PC-3 (cell line): Measurements from ENCODE around the gene UPF1. TPM values are rescaled to one million over a fixed set of nuclear protein-coding genes. Genes with fewer than 3 reads are reported as not detected.

ENCODE experiments used
- ATAC-seq: fragments of 200-7000 bp; cut with Tn5 transposase; 2 replicates; pipeline ENCODE4 v1.9.1; 2020; ENCODE audit warnings: mild to moderate bottlenecking, moderate library complexity
- BruUV-seq: library from RNA; stranded (reverse); fragments of 400-500 nt; replicated peaks from 2 replicates; lab custom pipeline; 2021; lab: Mats Ljungman, UMichigan
- CTCF ChIA-PET: fragments of 300-600 bp; sonication (Branson Sonifier 250); formaldehyde crosslinking; loops from one replicate; lab custom pipeline; 2022; ENCODE audit warnings: antibody characterized with exemption; lab: Charles Lee
- POLR2A ChIA-PET: fragments of 300-600 bp; sonication (Branson Sonifier 250); formaldehyde crosslinking; loops from one replicate; lab custom pipeline; 2022; ENCODE audit warnings: antibody characterized with exemption; ENCODE audit not compliant: unreplicated experiment; lab: Charles Lee
- DNase-seq: peaks from one replicate; pipeline ENCODE4 v3.0.0-alpha.2; 2015
- H2AFZ ChIP-seq: fragments of 300-600 bp; sonication (generic); 2 replicates; pipeline ENCODE4 v1.6.0; 2016; ENCODE audit warnings: antibody characterized with exemption, low read length
- H3F3A ChIP-seq: fragments of 300-600 bp; sonication (generic); one replicate; pipeline ENCODE4 v1.6.0; 2017; ENCODE audit warnings: antibody characterized with exemption, low read length, control low read depth, mild to moderate bottlenecking; ENCODE audit not compliant: unreplicated experiment
- H3K27ac ChIP-seq: fragments of 300-600 bp; sonication (generic); 2 replicates; pipeline ENCODE4 v1.5.1; 2016; ENCODE audit warnings: mild to moderate bottlenecking, low read length
- H3K27me3 ChIP-seq: fragments of 300-600 bp; sonication (generic); 2 replicates; pipeline ENCODE4 v1.6.1; 2016; ENCODE audit warnings: low read length, mixed read lengths
- H3K36me3 ChIP-seq: fragments of 300-600 bp; sonication (generic); 2 replicates; pipeline ENCODE4 v1.6.1; 2016; ENCODE audit warnings: low read depth, mixed run types, low read length, mixed read lengths
- H3K4me1 ChIP-seq: fragments of 300-600 bp; sonication (generic); 2 replicates; pipeline ENCODE4 v1.5.1; 2016; ENCODE audit warnings: low read length; ENCODE audit not compliant: insufficient read depth
- H3K4me2 ChIP-seq: fragments of 300-600 bp; sonication (generic); 2 replicates; pipeline ENCODE4 v1.6.0; 2016; ENCODE audit warnings: low read length
- H3K4me3 ChIP-seq: fragments of 300-600 bp; sonication (generic); 2 replicates; pipeline ENCODE4 v1.5.1; 2016; ENCODE audit warnings: mild to moderate bottlenecking, low read length, mixed read lengths
- H3K79me2 ChIP-seq: fragments of 300-600 bp; sonication (generic); 2 replicates; pipeline ENCODE4 v1.6.1; 2017; ENCODE audit warnings: low read length, mixed read lengths
- H3K9ac ChIP-seq: fragments of 300-600 bp; sonication (generic); 2 replicates; pipeline ENCODE4 v1.6.0; 2016; ENCODE audit warnings: mild to moderate bottlenecking, low read length
- H3K9me2 ChIP-seq: fragments of 300-600 bp; sonication (generic); replicated peaks from 2 replicates; pipeline ENCODE4 v1.6.1; 2016; ENCODE audit warnings: mixed run types, low read length, mixed read lengths
- H3K9me3 ChIP-seq: fragments of 300-600 bp; sonication (generic); 2 replicates; pipeline ENCODE4 v1.6.1; 2016; ENCODE audit warnings: low read length, mixed read lengths
- H4K20me1 ChIP-seq: fragments of 300-600 bp; sonication (generic); 2 replicates; pipeline ENCODE4 v1.6.1; 2016; ENCODE audit warnings: low read length, mixed read lengths
- CTCF ChIP-seq: fragments of 300-600 bp; sonication (generic); conservative IDR thresholded peaks from 2 replicates; pipeline ENCODE4 v1.5.1; 2017; ENCODE audit warnings: antibody characterized with exemption, low read depth, mild to moderate bottlenecking, low read length
- EZH2 ChIP-seq: fragments of 300-600 bp; sonication (generic); IDR thresholded peaks from one replicate; pipeline ENCODE4 v1.6.1; 2017; ENCODE audit warnings: antibody characterized with exemption, mild to moderate bottlenecking, low read length; ENCODE audit not compliant: unreplicated experiment
- EZH2phosphoT487 ChIP-seq: fragments of 300-600 bp; sonication (generic); IDR thresholded peaks from 2 replicates; pipeline ENCODE4 v1.6.1; 2018; ENCODE audit warnings: mild to moderate bottlenecking, antibody characterized with exemption, low read length, borderline replicate concordance
- intact Hi-C: fragments of 100-400 bp; cut with micrococcal nuclease; formaldehyde crosslinking; loops from 2 replicates; pipeline ENCODE4 v1.9.0; 2023
- total RNA-seq: library from RNA; depleted of rRNA; stranded (reverse); fragments of >200 nt; gene quantifications from 2 replicates; pipeline ENCODE4 v1.2.3, GENCODE V29; 2014

The UPF1 gene
- total RNA-seq, 1 experiment from 2014 or later: 97.1 TPM

DNA sequence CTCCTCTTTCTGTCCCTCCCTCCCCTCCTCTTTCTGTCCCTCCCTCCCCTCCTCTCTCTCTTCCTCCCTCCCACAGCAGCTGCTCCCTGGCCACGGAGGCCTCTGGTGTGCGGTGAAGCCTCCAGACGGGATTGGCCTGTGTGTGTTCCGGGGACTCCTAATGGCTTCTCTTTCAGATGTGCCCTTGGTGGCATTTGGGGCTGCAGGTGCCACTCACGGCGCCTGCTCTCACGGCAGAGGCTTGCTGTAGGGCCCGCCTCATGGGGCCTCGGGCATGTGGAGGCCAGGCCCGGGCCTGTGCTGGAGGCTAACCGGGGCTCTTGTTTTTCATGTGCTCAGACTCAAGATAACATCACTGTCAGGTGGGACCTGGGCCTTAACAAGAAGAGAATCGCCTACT, 20.9 kb downstream of the UPF1 start:
- no peaks in the 10 kb centered on the region for H3K9me2 ChIP-seq
- H3K36me3 ChIP-seq: peaks cover 66% of the 10 kb centered on the region
- ATAC-seq: no peak
- no peaks in the 10 kb centered on the region for H3K27me3 ChIP-seq
- no peak overlapping the region for H3K4me2 ChIP-seq
- ChIA-PET POLR2A (no interaction called here), CTCF (no interaction called here)
- no peaks in the 10 kb centered on the region for H3K4me1 ChIP-seq
- peaks cover 31% of the 10 kb centered on the region for H3K79me2 ChIP-seq
- H3K4me3 ChIP-seq: no peak overlapping the region
- TF ChIP-seq EZH2 (no peak), EZH2phosphoT487 (no peak), CTCF (no peak)
- H4K20me1 ChIP-seq: peaks cover 23% of the 10 kb centered on the region
- H3K9ac ChIP-seq: no peak overlapping the region
- H3K27ac ChIP-seq: no peak overlapping the region
- H2AFZ ChIP-seq: no peak overlapping the region
- no peaks in the 10 kb centered on the region for H3F3A ChIP-seq
- H3K9me3 ChIP-seq: no peaks in the 10 kb centered on the region
- BruUV-seq: no TSS peak
- intact Hi-C loops: no loop called here
- no peak for DNase-seq

DNA sequence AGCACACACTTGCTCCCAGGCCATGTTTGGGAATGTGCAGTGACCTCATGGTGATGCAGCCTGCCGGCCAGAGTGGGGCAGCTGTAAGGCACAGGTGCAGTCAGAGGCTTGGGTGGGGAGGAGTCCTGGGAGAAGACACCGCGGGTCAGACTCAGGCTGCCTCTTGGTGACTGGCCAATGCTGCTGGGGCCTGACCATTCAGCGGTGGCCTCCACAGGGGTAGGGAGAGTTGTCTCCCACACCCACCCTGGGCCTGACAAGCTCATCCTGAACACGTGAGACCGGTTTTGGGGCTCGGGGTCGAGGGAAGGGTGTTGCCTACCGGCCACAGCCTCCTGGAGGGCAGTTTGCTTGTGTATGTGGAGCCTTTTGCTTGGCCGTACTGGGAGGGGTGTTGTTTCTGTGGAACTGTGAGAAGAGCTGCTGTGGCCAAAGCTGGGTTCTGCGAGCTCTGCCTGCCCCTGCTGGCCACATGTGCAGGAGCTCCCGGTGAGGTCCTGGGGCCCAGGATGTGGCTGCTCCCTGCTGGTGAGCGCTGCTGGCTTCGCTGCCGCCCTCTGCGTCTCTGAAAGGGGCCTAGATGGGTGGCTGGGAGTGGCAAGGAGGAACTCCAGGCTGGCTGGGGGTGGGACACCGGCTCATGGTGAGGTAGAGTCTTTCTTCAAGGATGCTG, 22.1 kb downstream of the UPF1 start:
- TF ChIP-seq EZH2phosphoT487: no peak
- no peak for TF ChIP-seq CTCF
- no peak for TF ChIP-seq EZH2
- no TSS peak for BruUV-seq
- intact Hi-C loops: no loop called here
- Histone ChIP-seq H3K36me3 (peaks cover 68% of the 10 kb centered on the region), H3K4me1 (no peaks in the 10 kb centered on the region), H3K4me3 (no peak overlapping the region), H3K79me2 (peaks cover 18% of the 10 kb centered on the region), H3K4me2 (no peak overlapping the region), H3K9ac (no peak overlapping the region), H2AFZ (no peak overlapping the region), H3K9me2 (no peaks in the 10 kb centered on the region), H3K27me3 (no peaks in the 10 kb centered on the region), H4K20me1 (peaks cover 12% of the 10 kb centered on the region), H3K9me3 (no peaks in the 10 kb centered on the region), H3K27ac (no peak overlapping the region), H3F3A (no peaks in the 10 kb centered on the region)
- ChIA-PET POLR2A (no interaction called here), CTCF (interaction anchor here (0.6 kb wide), 1 partner anchor 265 kb away, joined by 3 read pairs; the partner anchor contains the start of gene REX1BD)
- ATAC-seq (no peak), DNase-seq (no peak)

DNA sequence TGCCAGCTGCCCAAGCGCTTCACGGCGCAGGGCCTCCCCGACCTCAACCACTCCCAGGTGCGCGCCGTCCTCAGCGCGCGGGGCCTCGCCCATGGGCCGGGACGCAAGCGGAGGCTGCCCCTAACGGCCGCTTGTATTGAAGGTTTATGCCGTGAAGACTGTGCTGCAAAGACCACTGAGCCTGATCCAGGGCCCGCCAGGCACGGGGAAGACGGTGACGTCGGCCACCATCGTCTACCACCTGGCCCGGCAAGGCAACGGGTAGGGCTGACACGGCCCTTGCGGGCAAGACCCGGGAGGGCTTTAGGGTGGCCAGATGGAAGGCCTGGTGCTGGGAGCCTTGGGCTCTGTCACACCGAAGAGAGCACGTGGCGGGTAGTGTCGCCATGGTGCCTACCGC, 23.2 kb downstream of the UPF1 start:
- Histone ChIP-seq H3F3A (no peaks in the 10 kb centered on the region), H3K36me3 (peaks cover 78% of the 10 kb centered on the region), H3K79me2 (peaks cover 7% of the 10 kb centered on the region; the same call in 1 of the 2 replicates), H3K27ac (no peak overlapping the region), H3K4me1 (no peaks in the 10 kb centered on the region), H3K9ac (no peak overlapping the region), H3K9me3 (no peaks in the 10 kb centered on the region), H3K4me3 (no peak overlapping the region), H3K27me3 (no peaks in the 10 kb centered on the region), H4K20me1 (0 out of 2 replicates have a peak, but pooled peaks cover 5% of the 10 kb centered on the region), H3K4me2 (no peak overlapping the region), H3K9me2 (no peaks in the 10 kb centered on the region), H2AFZ (no peak overlapping the region)
- CTCF ChIA-PET: no interaction called here
- BruUV-seq: no TSS peak
- POLR2A ChIA-PET: no interaction called here
- intact Hi-C loops: no loop called here
- DNase-seq: no peak
- ATAC-seq: no peak
- TF ChIP-seq EZH2 (no peak), CTCF (no peak), EZH2phosphoT487 (no peak)
